Caco-2 (cell line): Measurements from ENCODE around the gene GAGE12D. TPM values are rescaled to one million over a fixed set of nuclear protein-coding genes. Genes with fewer than 3 reads are reported as not detected.
"Not testable (repeated sequence)": the region's sequence is repeated elsewhere in the genome, so short reads cannot be mapped to it uniquely, and the experiment has no call there.

Experiments
- Bru-seq: library from RNA; stranded (reverse); fragments of 400-500 nt; gene quantifications from one replicate; lab custom pipeline; 2021; lab: Mats Ljungman, UMichigan
- BruChase-seq, 2 experiments: library from RNA; stranded (reverse); fragments of 400-500 nt; gene quantifications; one replicate each; lab custom pipeline; 2021; lab: Mats Ljungman, UMichigan
- BruUV-seq: library from RNA; stranded (reverse); fragments of 400-500 nt; replicated peaks from 2 replicates; lab custom pipeline; 2021; lab: Mats Ljungman, UMichigan
- CTCF ChIA-PET: fragments of 300-600 bp; sonication (Branson Sonifier 250); formaldehyde crosslinking; loops from one replicate; lab custom pipeline; 2022; ENCODE audit warnings: antibody characterized with exemption; lab: Charles Lee
- POLR2A ChIA-PET: fragments of 300-600 bp; sonication (Branson Sonifier 250); formaldehyde crosslinking; loops from one replicate; lab custom pipeline; 2022; ENCODE audit warnings: antibody characterized with exemption; lab: Charles Lee
- DNase-seq, 2 experiments: peaks; one replicate each; pipeline versions ENCODE4 v3.0.0 to v3.0.0-alpha.2; 2020 to 2022
- H3K27me3 ChIP-seq: replicated peaks from 2 replicates; pipeline ENCODE4 v1.6.0; 2011; ENCODE audit warnings: low read length; ENCODE audit not compliant: control insufficient read depth, insufficient read depth
- H3K36me3 ChIP-seq: 2 replicates; pipeline ENCODE4 v1.5.1; 2011; ENCODE audit warnings: low read length; ENCODE audit not compliant: control insufficient read depth, insufficient read depth
- H3K4me1 ChIP-seq: fragments of 250-450 bp; sonication (Bioruptor Pico); 2 replicates; pipeline ENCODE4 v1.5.1; 2020; ENCODE audit warnings: mild to moderate bottlenecking
- H3K4me3 ChIP-seq: 2 replicates; pipeline ENCODE4 v1.5.1; 2011; ENCODE audit warnings: low read depth, mild to moderate bottlenecking, control low read depth, low read length
- H3K9me3 ChIP-seq: fragments of 250-450 bp; sonication (Bioruptor Pico); 2 replicates; pipeline ENCODE4 v1.5.1; 2020; ENCODE audit warnings: mild to moderate bottlenecking, moderate library complexity
- H3K27ac Mint-ChIP-seq: one replicate; pipeline ENCODE4 v1.8.0; 2022; ENCODE audit warnings: mixed read lengths; ENCODE audit not compliant: unreplicated experiment
- H3K27me3 Mint-ChIP-seq: one replicate; pipeline ENCODE4 v1.8.0; 2022; ENCODE audit warnings: mixed read lengths; ENCODE audit not compliant: insufficient read depth, unreplicated experiment
- H3K36me3 Mint-ChIP-seq: one replicate; pipeline ENCODE4 v1.8.0; 2022; ENCODE audit warnings: mild to moderate bottlenecking, mixed read lengths; ENCODE audit not compliant: insufficient read depth, unreplicated experiment
- H3K4me1 Mint-ChIP-seq: one replicate; pipeline ENCODE4 v1.8.0; 2022; ENCODE audit warnings: low read depth, mixed read lengths; ENCODE audit not compliant: unreplicated experiment
- H3K4me3 Mint-ChIP-seq: one replicate; pipeline ENCODE4 v1.8.0; 2022; ENCODE audit warnings: mild to moderate bottlenecking, moderate library complexity, mixed read lengths; ENCODE audit not compliant: unreplicated experiment
- H3K9me3 Mint-ChIP-seq: one replicate; pipeline ENCODE4 v1.8.0; 2022; ENCODE audit warnings: mixed read lengths; ENCODE audit not compliant: unreplicated experiment
- intact Hi-C: fragments of 100-400 bp; cut with micrococcal nuclease; formaldehyde crosslinking; loops from one replicate; pipeline ENCODE4 v1.10.0; 2022; ENCODE audit not compliant: unreplicated experiment
- long read RNA-seq: library from polyadenylated mRNA; stranded (forward); transcript quantifications from one replicate; pipeline ENCODE4 v2.0.0, GENCODE V29; 2022
- total RNA-seq: library from RNA; stranded (reverse); gene quantifications from 2 replicates; pipeline ENCODE4 v1.2.3, GENCODE V29; 2022

Gene GAGE12D
- not detected in 2 replicates for total RNA-seq
- Bru-seq, nascent RNA, result not detected
- not detected for BruChase-seq, experiment 1, labeled RNA remaining after a 2-hour chase
- BruChase-seq, experiment 2, labeled RNA remaining after a 6-hour chase, result not detected
- long read RNA-seq, result 0 reads

DNA sequence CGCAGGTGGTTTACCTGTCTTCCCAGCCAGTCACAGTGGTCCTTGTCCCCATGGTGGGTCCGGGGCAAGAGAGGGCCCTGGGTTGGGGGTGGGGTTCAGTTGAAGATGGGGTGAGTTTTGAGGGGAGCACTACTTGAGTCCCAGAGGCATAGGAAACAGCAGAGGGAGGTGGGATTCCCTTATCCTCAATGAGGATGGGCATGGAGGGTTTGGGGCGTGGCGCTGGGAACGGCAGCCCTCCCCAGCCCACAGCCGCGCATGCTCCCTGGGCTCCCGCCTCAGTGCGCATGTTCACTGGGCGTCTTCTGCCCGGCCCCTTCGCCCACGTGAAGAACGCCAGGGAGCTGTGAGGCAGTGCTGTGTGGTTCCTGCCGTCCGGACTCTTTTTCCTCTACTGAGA lies at the start of gene GAGE12D:
TSS of gene GAGE12D (plus strand) at position 301 of the 400 bp plus-strand sequence. CDS start 1,155 bp downstream, outside the sequence.
- H3K27ac Mint-ChIP-seq, POLR2A ChIA-PET, H3K36me3 Mint-ChIP-seq, H3K9me3 Mint-ChIP-seq, H3K27me3 Mint-ChIP-seq, H3K36me3 ChIP-seq, intact Hi-C loops, H3K4me1 Mint-ChIP-seq, DNase-seq, BruUV-seq, H3K9me3 ChIP-seq, H3K4me3 Mint-ChIP-seq, CTCF ChIA-PET, H3K4me1 ChIP-seq, H3K27me3 ChIP-seq, H3K4me3 ChIP-seq: not testable (repeated sequence)

GRCh38 chrX:49531877-49532276 lies 9.7 kb upstream of the GAGE12D start, which contains the start of gene GAGE12C:
Gene GAGE12C, plus strand, starts transcription at chrX:49532177. Its CDS starts 1,155 bp downstream, at chrX:49533332.
- DNase-seq, intact Hi-C loops, H3K36me3 ChIP-seq, H3K4me1 ChIP-seq, H3K27me3 Mint-ChIP-seq, POLR2A ChIA-PET, H3K4me1 Mint-ChIP-seq, CTCF ChIA-PET, H3K9me3 ChIP-seq, H3K9me3 Mint-ChIP-seq, H3K36me3 Mint-ChIP-seq, H3K4me3 Mint-ChIP-seq, H3K27me3 ChIP-seq, BruUV-seq, H3K4me3 ChIP-seq, H3K27ac Mint-ChIP-seq: not testable (repeated sequence)

DNA sequence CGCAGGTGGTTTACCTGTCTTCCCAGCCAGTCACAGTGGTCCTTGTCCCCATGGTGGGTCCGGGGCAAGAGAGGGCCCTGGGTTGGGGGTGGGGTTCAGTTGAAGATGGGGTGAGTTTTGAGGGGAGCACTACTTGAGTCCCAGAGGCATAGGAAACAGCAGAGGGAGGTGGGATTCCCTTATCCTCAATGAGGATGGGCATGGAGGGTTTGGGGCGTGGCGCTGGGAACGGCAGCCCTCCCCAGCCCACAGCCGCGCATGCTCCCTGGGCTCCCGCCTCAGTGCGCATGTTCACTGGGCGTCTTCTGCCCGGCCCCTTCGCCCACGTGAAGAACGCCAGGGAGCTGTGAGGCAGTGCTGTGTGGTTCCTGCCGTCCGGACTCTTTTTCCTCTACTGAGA lies 9.5 kb downstream of the GAGE12D start, which contains the start of gene GAGE12E:
TSS of gene GAGE12E (plus strand) at position 301 of the 400 bp plus-strand sequence. CDS start 1,155 bp downstream, outside the sequence.
- H3K4me3 Mint-ChIP-seq, H3K27ac Mint-ChIP-seq, H3K27me3 ChIP-seq, H3K4me1 ChIP-seq, H3K36me3 ChIP-seq, DNase-seq, BruUV-seq, H3K9me3 ChIP-seq, H3K4me1 Mint-ChIP-seq, POLR2A ChIA-PET, H3K36me3 Mint-ChIP-seq, CTCF ChIA-PET, H3K9me3 Mint-ChIP-seq, H3K27me3 Mint-ChIP-seq, H3K4me3 ChIP-seq, intact Hi-C loops: not testable (repeated sequence)

GRCh38 chrX:49560542-49560941 lies 19.0 kb downstream of the GAGE12D start, which contains the start of gene GAGE12F:
Gene GAGE12F, plus strand, starts transcription at chrX:49560842. Its CDS starts 1,155 bp downstream, at chrX:49561997.
- H3K27ac Mint-ChIP-seq, BruUV-seq, POLR2A ChIA-PET, H3K4me3 ChIP-seq, H3K4me3 Mint-ChIP-seq, H3K9me3 Mint-ChIP-seq, CTCF ChIA-PET, DNase-seq, H3K4me1 ChIP-seq, H3K4me1 Mint-ChIP-seq, H3K9me3 ChIP-seq, intact Hi-C loops, H3K27me3 Mint-ChIP-seq, H3K36me3 Mint-ChIP-seq, H3K36me3 ChIP-seq, H3K27me3 ChIP-seq: not testable (repeated sequence)

DNA sequence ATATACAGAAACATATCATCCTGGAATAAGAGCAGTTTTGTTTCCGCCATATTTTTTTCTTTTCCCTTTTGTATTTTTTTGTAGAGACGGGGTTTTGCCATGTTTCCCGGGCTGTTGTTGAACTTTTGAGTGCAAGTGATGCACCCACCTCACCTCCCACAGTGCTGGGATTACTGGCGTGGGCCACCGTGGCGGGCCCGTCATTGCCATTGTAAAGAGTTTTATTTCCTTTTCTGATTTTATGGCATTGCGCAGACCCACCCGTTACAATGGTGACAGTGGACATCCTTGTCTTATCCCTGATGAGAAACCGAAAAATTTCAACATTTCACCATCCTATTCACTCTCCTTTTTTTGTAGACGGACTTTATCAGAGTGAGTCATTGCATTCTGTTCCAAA lies 27.2 kb downstream of the GAGE12D start:
- H3K27me3 Mint-ChIP-seq, H3K36me3 Mint-ChIP-seq, H3K9me3 ChIP-seq, H3K27ac Mint-ChIP-seq, H3K36me3 ChIP-seq, H3K4me1 Mint-ChIP-seq, BruUV-seq, H3K27me3 ChIP-seq, CTCF ChIA-PET, H3K4me1 ChIP-seq, H3K9me3 Mint-ChIP-seq, intact Hi-C loops, DNase-seq, H3K4me3 ChIP-seq, POLR2A ChIA-PET, H3K4me3 Mint-ChIP-seq: not testable (repeated sequence)

DNA sequence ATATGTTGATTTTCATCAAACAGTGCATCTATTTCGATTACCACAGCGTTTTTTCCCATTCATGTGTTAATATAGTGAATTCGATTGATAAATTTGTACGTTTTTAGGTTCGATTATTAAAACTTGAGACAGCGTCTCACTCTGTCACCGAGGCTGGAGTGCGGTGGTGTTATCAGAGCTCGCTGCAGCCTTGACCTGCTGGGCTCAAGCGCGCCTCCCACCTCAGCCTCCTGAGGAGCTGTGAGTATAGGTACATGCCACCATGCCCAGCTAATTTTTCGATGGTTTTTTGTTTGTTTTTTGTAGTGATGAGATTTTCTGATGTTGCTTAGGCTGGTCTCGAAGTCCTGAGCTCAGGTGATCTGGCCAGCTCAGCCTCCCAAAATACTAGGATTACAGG lies 27.6 kb downstream of the GAGE12D start:
- BruUV-seq, H3K9me3 Mint-ChIP-seq, DNase-seq, CTCF ChIA-PET, POLR2A ChIA-PET, H3K36me3 Mint-ChIP-seq, H3K36me3 ChIP-seq, H3K4me1 Mint-ChIP-seq, intact Hi-C loops, H3K9me3 ChIP-seq, H3K4me3 ChIP-seq, H3K27ac Mint-ChIP-seq, H3K4me1 ChIP-seq, H3K27me3 Mint-ChIP-seq, H3K27me3 ChIP-seq, H3K4me3 Mint-ChIP-seq: not testable (repeated sequence)

GRCh38 chrX:49570100-49570499 lies 28.6 kb downstream of the GAGE12D start, which contains the start of gene GAGE12G:
Gene GAGE12G, plus strand, starts transcription at chrX:49570400. Its CDS starts 1,155 bp downstream, at chrX:49571555.
- H3K4me3 Mint-ChIP-seq, H3K4me1 ChIP-seq, H3K36me3 ChIP-seq, DNase-seq, CTCF ChIA-PET, H3K9me3 Mint-ChIP-seq, BruUV-seq, H3K4me1 Mint-ChIP-seq, H3K36me3 Mint-ChIP-seq, H3K4me3 ChIP-seq, H3K27me3 Mint-ChIP-seq, H3K27ac Mint-ChIP-seq, H3K27me3 ChIP-seq, intact Hi-C loops, H3K9me3 ChIP-seq, POLR2A ChIA-PET: not testable (repeated sequence)
